Endothelial cell of umbilical vein (primary cell): ENCODE results near the gene WASF3. TPM values are rescaled to one million over a fixed set of nuclear protein-coding genes. Genes with fewer than 3 reads are reported as not detected.

Source experiments
- BruUV-seq: library from RNA; stranded (reverse); fragments of 400-500 nt; replicated peaks from 2 replicates; lab custom pipeline; 2021; lab: Mats Ljungman, UMichigan
- CTCF ChIA-PET: fragments of 300-600, 350-600 bp; sonication (Branson Sonifier 250); formaldehyde crosslinking; loops from one replicate; lab custom pipeline; 2021; ENCODE audit warnings: antibody characterized with exemption, inconsistent platforms; lab: Charles Lee
- POLR2A ChIA-PET: fragments of 300-600, 350-600 bp; sonication (Branson Sonifier 250); formaldehyde crosslinking; loops from one replicate; lab custom pipeline; 2021; ENCODE audit warnings: antibody characterized with exemption, inconsistent platforms; lab: Charles Lee
- DNase-seq: peaks from one replicate; pipeline ENCODE4 v3.0.0-alpha.2; 2011; ENCODE audit warnings: low read depth, low spot score
- FAIRE-seq: peaks from 2 replicates; lab custom pipeline; 2011; peaks lifted over from hg19 to GRCh38; lab: Jason Lieb, UNC
- H2AFZ ChIP-seq: 2 replicates; pipeline ENCODE4 v1.6.0; 2012; ENCODE audit warnings: low read depth, low read length, control low read depth, inconsistent platforms
- H3K27ac ChIP-seq: 2 replicates; pipeline ENCODE4 v1.5.1; 2011; ENCODE audit warnings: low read depth, mild to moderate bottlenecking, control low read depth, low read length, moderate library complexity; ENCODE audit not compliant: insufficient read depth
- H3K27me3 ChIP-seq, 2 experiments: 2 replicates each; pipeline versions ENCODE4 v1.6.0 to v1.6.1; 2011; ENCODE audit warnings: low read length in 2 of 2, mixed read lengths in 1 of 2; ENCODE audit not compliant: control insufficient read depth in 2 of 2, insufficient read depth in 2 of 2
- H3K36me3 ChIP-seq, 2 experiments: 2 replicates in 1 of 2; 3 replicates in 1 of 2; pipeline ENCODE4 v1.5.1; 2011; ENCODE audit warnings: low read length in 2 of 2, mild to moderate bottlenecking in 1 of 2, moderate library complexity in 1 of 2; ENCODE audit not compliant: control insufficient read depth in 2 of 2, insufficient read depth in 2 of 2; ENCODE audit errors: extremely low read depth in 1 of 2
- H3K4me1 ChIP-seq: 3 replicates; pipeline ENCODE4 v1.5.1; 2011; ENCODE audit warnings: mild to moderate bottlenecking, low read length; ENCODE audit not compliant: control insufficient read depth, insufficient read depth; ENCODE audit errors: extremely low read depth
- H3K4me2 ChIP-seq: 2 replicates; pipeline ENCODE4 v1.6.1; 2011; ENCODE audit warnings: low read length, control low read depth, mixed read lengths; ENCODE audit not compliant: insufficient read depth
- H3K4me3 ChIP-seq, 3 experiments: fragments of 200-600 bp in 1 of 3; sonication (generic), shearing (Covaris generic) in 1 of 3; replicated peaks in 1 of 3; 2 replicates each; pipeline ENCODE4 v1.5.1; 2011 to 2016; ENCODE audit warnings: control low read depth in 3 of 3, low read length in 3 of 3, mild to moderate bottlenecking in 2 of 3, inconsistent platforms in 1 of 3, low read depth in 1 of 3, moderate library complexity in 1 of 3; ENCODE audit not compliant: insufficient read depth in 1 of 3
- H3K79me2 ChIP-seq: 2 replicates; pipeline ENCODE4 v1.6.0; 2012; ENCODE audit warnings: low read length, inconsistent platforms; ENCODE audit not compliant: control insufficient read depth, insufficient read depth
- H3K9ac ChIP-seq: replicated peaks from 2 replicates; pipeline ENCODE3; 2011; ENCODE audit warnings: low read length, control low read depth; ENCODE audit not compliant: insufficient read depth; ENCODE audit errors: extremely low read depth
- H3K9me1 ChIP-seq: replicated peaks from 3 replicates; pipeline ENCODE4 v1.6.0; 2011; ENCODE audit warnings: mild to moderate bottlenecking, low read length; ENCODE audit not compliant: control insufficient read depth, insufficient read depth; ENCODE audit errors: extremely low read depth
- H3K9me3 ChIP-seq: replicated peaks from 2 replicates; pipeline ENCODE4 v1.5.1; 2012; ENCODE audit warnings: low read length, inconsistent platforms; ENCODE audit not compliant: control insufficient read depth, insufficient read depth
- H4K20me1 ChIP-seq: replicated peaks from 2 replicates; pipeline ENCODE3; 2011; ENCODE audit warnings: mild to moderate bottlenecking, low read length; ENCODE audit not compliant: control insufficient read depth, insufficient read depth; ENCODE audit errors: extremely low read depth
- EZH2 ChIP-seq: IDR thresholded peaks from 2 replicates; pipeline ENCODE4 v1.6.1; 2012; ENCODE audit warnings: borderline replicate concordance, low read depth, mild to moderate bottlenecking, moderate library complexity, low read length, inconsistent platforms; ENCODE audit not compliant: severe bottlenecking
- FOS ChIP-seq: IDR thresholded peaks from 2 replicates; pipeline ENCODE4 v1.6.1; 2011; ENCODE audit warnings: mild to moderate bottlenecking, low read length, moderate library complexity, borderline replicate concordance; ENCODE audit not compliant: insufficient read depth
- JUN ChIP-seq: IDR thresholded peaks from 2 replicates; pipeline ENCODE4 v1.6.1; 2011; ENCODE audit warnings: borderline replicate concordance, low read depth; ENCODE audit not compliant: insufficient read length, insufficient read depth
- MYC ChIP-seq: IDR thresholded peaks from one replicate; pipeline ENCODE4 v1.6.1; 2011; ENCODE audit warnings: mild to moderate bottlenecking, low read depth, low read length
- dilution Hi-C: fragments of 300-500 bp; cut with MboI; formaldehyde crosslinking; loops from one replicate; pipeline ENCODE4 v1.15.0; 2019; ENCODE audit warnings: low sequenced_read_pairs; ENCODE audit not compliant: extremely low pct_ligation_motif_present
- intact Hi-C: fragments of 100-400 bp; cut with micrococcal nuclease; formaldehyde crosslinking; loops from one replicate; pipeline ENCODE4 v1.10.0; 2022
- polyA plus RNA-seq, 4 experiments: library from polyadenylated mRNA; depleted of rRNA in 3 of 4; stranded (reverse) in 3 of 4; unstranded in 1 of 4; fragments of >200 nt; gene quantifications; 2 replicates each; pipeline versions ENCODE4 v1.2.1 to v1.2.3, GENCODE V29; 2011 to 2012; ENCODE audit warnings: missing spikeins in 1 of 4
- total RNA-seq: library from RNA; stranded (reverse); gene quantifications from 2 replicates; pipeline ENCODE4 v1.2.3, GENCODE V29; 2021
- TF ChIP-seq, protein P1 (sequence below), 2 donors: IDR thresholded peaks; 1 replicate in 1 of 2; 2 replicates in 1 of 2; pipeline ENCODE4 v1.5.1; 2011; ENCODE audit warnings: low read length in 2 of 2, mild to moderate bottlenecking in 2 of 2, moderate library complexity in 2 of 2, control low read depth in 1 of 2, inconsistent platforms in 1 of 2, low read depth in 1 of 2; ENCODE audit not compliant: insufficient read depth in 1 of 2; ENCODE audit errors: extremely low read depth in 1 of 2
- TF ChIP-seq, protein P2 (sequence below): IDR thresholded peaks from 2 replicates; pipeline ENCODE4 v1.6.1; 2011; ENCODE audit not compliant: insufficient read depth, insufficient read length

WASF3 gene
- total and polyA plus RNA-seq, 2 donors (not counting 3 experiments of a cell fraction or from before 2014, with no cell fraction given), result 18.5 to 32.4 TPM

- peaks cover 51% of the 10 kb centered on the region for H3K4me1 ChIP-seq
- ChIA-PET CTCF (interaction anchor here (1.2 to 4.4 kb wide), 9 partner anchors 7 to 407 kb away, joined by 3 to 33 read pairs (median 6); partner anchors contain the start of gene WASF3), POLR2A (no interaction called here)
- no peaks in the 10 kb centered on the region for H3K27me3 ChIP-seq
- peak overlapping the region; percentile 87 for H3K27ac ChIP-seq
- H2AFZ ChIP-seq, result no peak overlapping the region
- H4K20me1 ChIP-seq, result no peaks in the 10 kb centered on the region
- H3K9me3 ChIP-seq, result no peaks in the 10 kb centered on the region
- FAIRE-seq (no peak), DNase-seq (no peak)
- TF ChIP-seq, protein P1, sequence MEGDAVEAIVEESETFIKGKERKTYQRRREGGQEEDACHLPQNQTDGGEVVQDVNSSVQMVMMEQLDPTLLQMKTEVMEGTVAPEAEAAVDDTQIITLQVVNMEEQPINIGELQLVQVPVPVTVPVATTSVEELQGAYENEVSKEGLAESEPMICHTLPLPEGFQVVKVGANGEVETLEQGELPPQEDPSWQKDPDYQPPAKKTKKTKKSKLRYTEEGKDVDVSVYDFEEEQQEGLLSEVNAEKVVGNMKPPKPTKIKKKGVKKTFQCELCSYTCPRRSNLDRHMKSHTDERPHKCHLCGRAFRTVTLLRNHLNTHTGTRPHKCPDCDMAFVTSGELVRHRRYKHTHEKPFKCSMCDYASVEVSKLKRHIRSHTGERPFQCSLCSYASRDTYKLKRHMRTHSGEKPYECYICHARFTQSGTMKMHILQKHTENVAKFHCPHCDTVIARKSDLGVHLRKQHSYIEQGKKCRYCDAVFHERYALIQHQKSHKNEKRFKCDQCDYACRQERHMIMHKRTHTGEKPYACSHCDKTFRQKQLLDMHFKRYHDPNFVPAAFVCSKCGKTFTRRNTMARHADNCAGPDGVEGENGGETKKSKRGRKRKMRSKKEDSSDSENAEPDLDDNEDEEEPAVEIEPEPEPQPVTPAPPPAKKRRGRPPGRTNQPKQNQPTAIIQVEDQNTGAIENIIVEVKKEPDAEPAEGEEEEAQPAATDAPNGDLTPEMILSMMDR (IDR thresholded peaks at IDR 0.05; ENCODE audit: extremely low read depth in 1 of 2, insufficient read depth in 1 of 2, low read depth in 1 of 2, low read length in 2 of 2), result no peak
- TF ChIP-seq MYC (no peak), JUN (no peak)
- no peak overlapping the region for H3K4me3 ChIP-seq
- H3K4me2 ChIP-seq, result peak overlapping the region; percentile 92
- no peaks in the 10 kb centered on the region for H3K9me1 ChIP-seq
- no peaks in the 10 kb centered on the region for H3K36me3 ChIP-seq
- dilution Hi-C loops, result no loop called here
- intact Hi-C loops, result loop anchor here (1.0 kb wide), 1 partner anchor 107 kb away; no protein-coding TSS in a partner anchor
- no TSS peak for BruUV-seq
- peaks cover 81% of the 10 kb centered on the region for H3K79me2 ChIP-seq
- no peak overlapping the region for H3K9ac ChIP-seq
Measured at GRCh38 chr13:26591672-26592071, 34.2 kb downstream of the WASF3 start.

GRCh38 chr13:26593661-26594060 lies 36.2 kb downstream of the WASF3 start:
- intact Hi-C loops (loop anchor here (1.0 kb wide), 1 partner anchor 8 kb away; no protein-coding TSS in a partner anchor), dilution Hi-C loops (no loop called here)
- H4K20me1 ChIP-seq, result no peaks in the 10 kb centered on the region
- H3K9me3 ChIP-seq, result no peaks in the 10 kb centered on the region
- H3K9me1 ChIP-seq, result no peaks in the 10 kb centered on the region
- ChIA-PET CTCF (no interaction called here), POLR2A (interaction anchor here (0.7 kb wide), 1 partner anchor 12 kb away, joined by 4 read pairs; no protein-coding TSS in a partner anchor)
- FAIRE-seq, result no peak
- H3K4me2 ChIP-seq, result no peak overlapping the region
- TF ChIP-seq, protein P2, sequence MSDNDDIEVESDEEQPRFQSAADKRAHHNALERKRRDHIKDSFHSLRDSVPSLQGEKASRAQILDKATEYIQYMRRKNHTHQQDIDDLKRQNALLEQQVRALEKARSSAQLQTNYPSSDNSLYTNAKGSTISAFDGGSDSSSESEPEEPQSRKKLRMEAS, result no peak
- no peak for TF ChIP-seq MYC
- TF ChIP-seq, protein P1 (IDR thresholded peaks at IDR 0.05; ENCODE audit: extremely low read depth in 1 of 2, insufficient read depth in 1 of 2, low read depth in 1 of 2, low read length in 2 of 2), result no peak
- TF ChIP-seq EZH2, result no peak
- TF ChIP-seq FOS, result no peak
- DNase-seq, result no peak
- H2AFZ ChIP-seq, result no peak overlapping the region
- no peaks in the 10 kb centered on the region for H3K27me3 ChIP-seq
- H3K36me3 ChIP-seq, result no peaks in the 10 kb centered on the region
- H3K4me3 ChIP-seq, result no peak overlapping the region
- no peak overlapping the region for H3K9ac ChIP-seq
- no peak overlapping the region for H3K27ac ChIP-seq
- BruUV-seq, result no TSS peak
- peaks cover 70% of the 10 kb centered on the region for H3K79me2 ChIP-seq
- H3K4me1 ChIP-seq, result peaks cover 31% of the 10 kb centered on the region
